GM12878 (cell line): ENCODE data around the gene ZBTB37. TPM values are rescaled to one million over a fixed set of nuclear protein-coding genes. Genes with fewer than 3 reads are reported as not detected.
A peak's percentile ranks its signal among the peaks of the same experiment; 100 is the strongest.

Experiments
- ATAC-seq: fragments of 200-7000 bp; cut with Tn5 transposase; 3 replicates; pipeline ENCODE4 v1.9.1; 2020; ENCODE audit warnings: mild to moderate bottlenecking, moderate library complexity
- BruUV-seq: library from RNA; stranded (reverse); fragments of 400-500 nt; replicated peaks from 2 replicates; lab custom pipeline; 2021; lab: Mats Ljungman, UMichigan
- CTCF ChIA-PET: fragments of 300-600 bp; sonication (Branson Sonifier 250); formaldehyde crosslinking; extraction: SDS; loops from one replicate; lab custom pipeline; 2021; ENCODE audit warnings: inconsistent platforms; lab: Yijun Ruan, JAX
- POLR2A ChIA-PET: fragments of 350-600 bp; formaldehyde crosslinking; extraction: SDS; loops from one replicate; lab custom pipeline; 2021; ENCODE audit warnings: inconsistent platforms; lab: Charles Lee
- RAD21 ChIA-PET: fragments of 300-600 bp; sonication (Branson Sonifier 250); formaldehyde crosslinking; loops from one replicate; lab custom pipeline; 2023; ENCODE audit warnings: antibody characterized with exemption; ENCODE audit not compliant: unreplicated experiment; lab: Charles Lee
- SMC1A ChIA-PET: fragments of 300-600 bp; sonication (Branson Sonifier 250); formaldehyde crosslinking; loops from one replicate; lab custom pipeline; 2023; ENCODE audit not compliant: unreplicated experiment, uncharacterized antibody; lab: Charles Lee
- DNase-seq: peaks from one replicate; pipeline ENCODE4 v3.0.0-alpha.2; 2011; ENCODE audit warnings: low read depth, low spot score
- FAIRE-seq: peaks from 3 replicates; lab custom pipeline; 2011; peaks lifted over from hg19 to GRCh38; lab: Jason Lieb, UNC
- H2AFZ ChIP-seq: 2 replicates; pipeline ENCODE4 v1.6.0; 2011; ENCODE audit warnings: low read depth, low read length, control low read depth; ENCODE audit not compliant: control insufficient read depth
- H3K27ac ChIP-seq: 2 replicates; pipeline ENCODE4 v1.5.1; 2011; ENCODE audit warnings: control low read depth; ENCODE audit not compliant: control insufficient read depth, insufficient read depth
- H3K27me3 ChIP-seq, 2 experiments: replicated peaks in 1 of 2; 2 replicates each; pipeline versions ENCODE4 v1.6.0 to v1.6.1; 2011; ENCODE audit warnings: low read length in 1 of 2; ENCODE audit not compliant: control insufficient read depth in 2 of 2, insufficient read depth in 2 of 2
- H3K36me3 ChIP-seq, 2 experiments: 2 replicates each; pipeline ENCODE4 v1.5.1; 2011; ENCODE audit warnings: low read length in 1 of 2; ENCODE audit not compliant: control insufficient read depth in 2 of 2, insufficient read depth in 2 of 2
- H3K4me1 ChIP-seq: 2 replicates; pipeline ENCODE4 v1.6.1; 2011; ENCODE audit warnings: mild to moderate bottlenecking, low read length, moderate library complexity, mixed read lengths; ENCODE audit not compliant: control insufficient read depth, insufficient read depth
- H3K4me2 ChIP-seq: 2 replicates; pipeline ENCODE4 v1.6.0; 2011; ENCODE audit warnings: control low read depth; ENCODE audit not compliant: control insufficient read depth, insufficient read depth
- H3K4me3 ChIP-seq: fragments of 200-600 bp; sonication (generic); 2 replicates; pipeline ENCODE4 v1.5.1; 2016
- H3K79me2 ChIP-seq: 2 replicates; pipeline ENCODE4 v1.6.0; 2011; ENCODE audit warnings: low read length; ENCODE audit not compliant: control insufficient read depth, insufficient read depth
- H3K9ac ChIP-seq: 2 replicates; pipeline ENCODE4 v1.8.0; 2011; ENCODE audit warnings: low read length, control low read depth, mixed read lengths; ENCODE audit not compliant: control insufficient read depth, insufficient read depth
- H3K9me3 ChIP-seq: replicated peaks from 3 replicates; pipeline ENCODE4 v1.5.1; 2011; ENCODE audit warnings: mild to moderate bottlenecking, low read length; ENCODE audit not compliant: control insufficient read depth, insufficient read depth
- H4K20me1 ChIP-seq: 2 replicates; pipeline ENCODE4 v1.6.0; 2011; ENCODE audit not compliant: control insufficient read depth, insufficient read depth
- CHD1 ChIP-seq: IDR thresholded peaks from 2 replicates; pipeline ENCODE4 v1.6.1; 2012; ENCODE audit warnings: low read depth, low read length, improper control_type of control experiment
- DPF2 ChIP-seq: fragments of 450-650 bp; IDR thresholded peaks from 2 replicates; pipeline ENCODE4 v1.6.1; 2017; ENCODE audit warnings: mild to moderate bottlenecking
- FOXM1 ChIP-seq: IDR thresholded peaks from 2 replicates; pipeline ENCODE4 v1.6.1; 2012; ENCODE audit warnings: low read depth, mild to moderate bottlenecking, inconsistent platforms, low read length, moderate library complexity
- IKZF1 ChIP-seq: fragments of 450-650 bp; conservative IDR thresholded peaks from 2 replicates; pipeline ENCODE4 v1.6.1; 2017; ENCODE audit warnings: antibody characterized with exemption, mild to moderate bottlenecking
- KLF5 ChIP-seq: fragments of 450-650 bp; IDR thresholded peaks from 2 replicates; pipeline ENCODE4 v1.6.1; 2014; ENCODE audit warnings: mild to moderate bottlenecking; ENCODE audit not compliant: partially characterized antibody
- MEF2B ChIP-seq: fragments of 450-650 bp; IDR thresholded peaks from 2 replicates; pipeline ENCODE4 v1.6.1; 2018; ENCODE audit warnings: mild to moderate bottlenecking, moderate library complexity; ENCODE audit not compliant: partially characterized antibody, poor library complexity, severe bottlenecking
- MTA3 ChIP-seq: IDR thresholded peaks from 2 replicates; pipeline ENCODE4 v1.6.1; 2012; ENCODE audit warnings: low read length, inconsistent platforms, borderline replicate concordance
- NFIC ChIP-seq: IDR thresholded peaks from 2 replicates; pipeline ENCODE4 v1.6.1; 2012; ENCODE audit warnings: low read depth, mild to moderate bottlenecking, inconsistent platforms, low read length, moderate library complexity
- NRF1 ChIP-seq: conservative IDR thresholded peaks from 2 replicates; pipeline ENCODE4 v1.6.1; 2011; ENCODE audit warnings: mild to moderate bottlenecking, low read depth, low read length, improper control_type of control experiment
- POLR2A ChIP-seq: IDR thresholded peaks from 2 replicates; pipeline ENCODE4 v1.6.1; 2011; ENCODE audit warnings: low read depth, mild to moderate bottlenecking, low read length
- POLR2AphosphoS2 ChIP-seq: IDR thresholded peaks from 2 replicates; pipeline ENCODE4 v1.6.1; 2011; ENCODE audit warnings: low read depth, mild to moderate bottlenecking, low read length, improper control_type of control experiment, moderate library complexity
- POLR2AphosphoS5 ChIP-seq: IDR thresholded peaks from 2 replicates; pipeline ENCODE4 v1.6.1; 2011; ENCODE audit warnings: mild to moderate bottlenecking, low read length, inconsistent platforms
- RB1 ChIP-seq: fragments of 450-650 bp; formaldehyde crosslinking; IDR thresholded peaks from 2 replicates; pipeline ENCODE4 v1.6.1; 2017; ENCODE audit warnings: mild to moderate bottlenecking, borderline replicate concordance
- SMC3 ChIP-seq: IDR thresholded peaks from 2 replicates; pipeline ENCODE4 v1.6.1; 2011; ENCODE audit warnings: low read length, improper control_type of control experiment, borderline replicate concordance
- SREBF2 ChIP-seq: IDR thresholded peaks from 2 replicates; pipeline ENCODE4 v1.6.1; 2012; ENCODE audit warnings: mild to moderate bottlenecking, low read length
- SUPT20H ChIP-seq: IDR thresholded peaks from 2 replicates; pipeline ENCODE4 v1.6.1; 2011; ENCODE audit warnings: low read depth, mild to moderate bottlenecking, low read length, moderate library complexity, borderline replicate concordance; ENCODE audit not compliant: control insufficient read depth
- TAF1 ChIP-seq: IDR thresholded peaks from 2 replicates; pipeline ENCODE4 v1.6.1; 2011; ENCODE audit warnings: mild to moderate bottlenecking, low read depth, low read length, borderline replicate concordance
- TARDBP ChIP-seq: IDR thresholded peaks from 2 replicates; pipeline ENCODE4 v1.6.1; 2016; ENCODE audit warnings: borderline replicate concordance
- WRNIP1 ChIP-seq: IDR thresholded peaks from 2 replicates; pipeline ENCODE4 v1.6.1; 2011; ENCODE audit warnings: low read depth, low read length, improper control_type of control experiment, borderline replicate concordance
- ZNF207 ChIP-seq: fragments of 450-650 bp; IDR thresholded peaks from 2 replicates; pipeline ENCODE4 v1.6.1; 2014; ENCODE audit warnings: antibody characterized with exemption, mild to moderate bottlenecking, borderline replicate concordance
- in situ Hi-C: fragments of 300-500 bp; cut with MboI; formaldehyde crosslinking; loops from 9 replicates; pipeline ENCODE4 v1.14.3; 2018; ENCODE audit warnings: mixed read lengths
- intact Hi-C: fragments of 100-400 bp; cut with micrococcal nuclease; formaldehyde crosslinking; loops from one replicate; pipeline ENCODE4 v1.14.2; 2022; ENCODE audit not compliant: unreplicated experiment
- polyA plus RNA-seq, 11 experiments: library from polyadenylated mRNA; depleted of rRNA in 4 of 11; unstranded in 6 of 11; stranded (reverse) in 5 of 11; fragments of >200 nt; fragmentation: Nextera tagmentation in 4 of 11; fragmentation: Illumina TruSeq in 1 of 11; extraction: Ambion mirVana in 4 of 11; extraction: Trizol in 1 of 11; gene quantifications; 1 replicate in 1 of 11; 2 replicates in 10 of 11; pipeline versions ENCODE4 v1.2.1 to v1.2.3, GENCODE V29; 2011 to 2016; ENCODE audit warnings: inconsistent platforms in 2 of 11, missing spikeins in 2 of 11, low read depth in 1 of 11
- total RNA-seq, 4 experiments: library from RNA; depleted of rRNA in 3 of 4; stranded (reverse); fragments of >200 nt in 3 of 4; fragmentation: Illumina TruSeq in 1 of 4; extraction: Trizol in 1 of 4; gene quantifications; 2 replicates each; pipeline versions ENCODE4 v1.2.1 to v1.2.3, GENCODE V29; 2013 to 2021
- TF ChIP-seq, protein P1 (sequence below): fragments of 150-350 bp; IDR thresholded peaks from 2 replicates; pipeline ENCODE4 v1.6.1; 2014; ENCODE audit warnings: mild to moderate bottlenecking, low read depth, low read length
- TF ChIP-seq, protein P2 (sequence below): IDR thresholded peaks from 2 replicates; pipeline ENCODE4 v1.6.1; 2011; ENCODE audit warnings: borderline replicate concordance, low read depth, mild to moderate bottlenecking, moderate library complexity, low read length; ENCODE audit not compliant: insufficient read depth, poor library complexity, severe bottlenecking

Gene ZBTB37
- total and polyA plus RNA-seq, 10 of the 15 experiments (the other 5 are each of a cell fraction or from before 2014, with no cell fraction given) = 0.16 to 5.7 (median 1.9) TPM

DNA sequence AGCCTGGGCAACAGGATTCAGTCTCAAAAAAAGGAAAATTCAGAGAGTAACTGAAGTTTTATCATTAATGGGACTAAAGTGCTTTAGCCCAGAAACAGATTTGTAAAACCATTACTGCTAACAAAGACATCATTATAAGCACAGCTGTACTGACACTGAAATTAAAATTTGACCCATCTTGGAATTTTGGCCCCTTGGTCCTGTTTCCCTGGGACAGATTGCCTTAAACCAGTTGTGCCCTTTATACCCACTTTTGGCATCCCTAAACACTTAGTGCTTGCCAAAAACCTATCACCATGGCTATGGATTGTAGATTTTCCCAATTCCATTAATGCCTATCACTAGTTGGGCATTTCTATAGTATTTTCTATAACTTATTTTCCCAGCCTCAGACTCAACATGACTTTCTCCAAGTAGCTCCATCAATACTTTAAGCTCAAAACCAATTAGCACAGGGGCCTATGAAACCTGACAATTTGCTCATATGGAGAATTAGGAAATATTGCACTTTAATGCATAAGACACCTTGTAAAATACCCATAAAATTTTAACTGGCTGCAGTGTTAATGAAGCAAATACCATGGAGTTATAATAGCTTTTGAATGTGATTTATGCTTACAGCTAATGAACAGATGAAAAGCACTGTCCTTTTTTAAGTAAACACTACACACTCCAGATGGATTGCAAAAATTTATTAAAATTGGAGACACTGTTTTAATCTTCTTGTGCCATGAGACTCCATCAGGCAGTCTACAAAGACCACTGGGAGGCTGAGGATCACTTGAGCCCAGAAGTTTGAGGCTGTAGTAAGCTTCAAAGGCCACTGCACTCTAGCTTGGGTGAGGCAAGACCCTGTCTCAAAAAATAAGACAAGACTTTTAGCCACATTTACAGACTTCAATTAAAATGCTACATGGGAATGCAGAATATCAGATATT is 4.7 kb upstream of the ZBTB37 start:
- H4K20me1 ChIP-seq = no peaks in the 10 kb centered on the region
- SMC1A ChIA-PET = interaction anchor here (1.0 to 1.7 kb wide), 6 partner anchors 10 to 155 kb away, joined by 3 to 6 read pairs (median 5); no protein-coding TSS in a partner anchor
- peak overlapping the region; percentile 81 for H3K4me3 ChIP-seq
- peak overlapping the region; percentile 34; the same call in 1 of the 2 replicates for H3K4me2 ChIP-seq
- peaks cover 38% of the 10 kb centered on the region for H3K79me2 ChIP-seq
- intact Hi-C loops (loop anchor here (10.0 kb wide), 2 partner anchors 141 to 351 kb away; no protein-coding TSS in a partner anchor), in situ Hi-C loops (no loop called here)
- H3K9ac ChIP-seq = peak overlapping the region; percentile 7; the same call in 1 of the 2 replicates
- FAIRE-seq (no peak), ATAC-seq (no peak), DNase-seq (no peak)
- no peak overlapping the region for H2AFZ ChIP-seq
- no TSS peak for BruUV-seq
- H3K27me3 ChIP-seq = no peaks in the 10 kb centered on the region
- peaks cover 4% of the 10 kb centered on the region; the same call in 1 of the 2 replicates for H3K4me1 ChIP-seq
- CTCF ChIA-PET = interaction anchor here (1.2 to 3.9 kb wide), 5 partner anchors 38 to 433 kb away, joined by 3 to 15 read pairs (median 4); partner anchors contain the start of genes CENPL and DARS2
- RAD21 ChIA-PET = interaction anchor here (1.2 kb wide), 1 partner anchor 354 kb away, joined by 3 read pairs; no protein-coding TSS in a partner anchor
- H3K9me3 ChIP-seq = no peaks in the 10 kb centered on the region
- H3K27ac ChIP-seq = peak overlapping the region; percentile 25; the same call in 1 of the 2 replicates
- peaks cover 4 to 31% of the 10 kb centered on the region in 2 experiments for H3K36me3 ChIP-seq
- POLR2A ChIA-PET = interaction anchor here (0.5 to 1.7 kb wide), 6 partner anchors 12 to 63 kb away, joined by 3 to 7 read pairs (median 4); partner anchors contain the start of gene DARS2
- TF ChIP-seq RB1 = no peak
- no peak for TF ChIP-seq NRF1
- TF ChIP-seq, protein P1, sequence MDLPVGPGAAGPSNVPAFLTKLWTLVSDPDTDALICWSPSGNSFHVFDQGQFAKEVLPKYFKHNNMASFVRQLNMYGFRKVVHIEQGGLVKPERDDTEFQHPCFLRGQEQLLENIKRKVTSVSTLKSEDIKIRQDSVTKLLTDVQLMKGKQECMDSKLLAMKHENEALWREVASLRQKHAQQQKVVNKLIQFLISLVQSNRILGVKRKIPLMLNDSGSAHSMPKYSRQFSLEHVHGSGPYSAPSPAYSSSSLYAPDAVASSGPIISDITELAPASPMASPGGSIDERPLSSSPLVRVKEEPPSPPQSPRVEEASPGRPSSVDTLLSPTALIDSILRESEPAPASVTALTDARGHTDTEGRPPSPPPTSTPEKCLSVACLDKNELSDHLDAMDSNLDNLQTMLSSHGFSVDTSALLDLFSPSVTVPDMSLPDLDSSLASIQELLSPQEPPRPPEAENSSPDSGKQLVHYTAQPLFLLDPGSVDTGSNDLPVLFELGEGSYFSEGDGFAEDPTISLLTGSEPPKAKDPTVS = no peak
- no peak for TF ChIP-seq SREBF2
- TF ChIP-seq TARDBP = no peak
- no peak for TF ChIP-seq ZNF207
- no peak for TF ChIP-seq KLF5
- TF ChIP-seq CHD1 = no peak
- TF ChIP-seq POLR2A = peak; percentile 30; the same call in 1 of the 2 replicates
- TF ChIP-seq FOXM1 = no peak; the same call in 1 of the 2 replicates
- no peak for TF ChIP-seq DPF2
- no peak for TF ChIP-seq WRNIP1
- 0 out of 2 replicates have a peak, but pooled peaks have one; percentile 27 for TF ChIP-seq MTA3
- TF ChIP-seq, protein P2, sequence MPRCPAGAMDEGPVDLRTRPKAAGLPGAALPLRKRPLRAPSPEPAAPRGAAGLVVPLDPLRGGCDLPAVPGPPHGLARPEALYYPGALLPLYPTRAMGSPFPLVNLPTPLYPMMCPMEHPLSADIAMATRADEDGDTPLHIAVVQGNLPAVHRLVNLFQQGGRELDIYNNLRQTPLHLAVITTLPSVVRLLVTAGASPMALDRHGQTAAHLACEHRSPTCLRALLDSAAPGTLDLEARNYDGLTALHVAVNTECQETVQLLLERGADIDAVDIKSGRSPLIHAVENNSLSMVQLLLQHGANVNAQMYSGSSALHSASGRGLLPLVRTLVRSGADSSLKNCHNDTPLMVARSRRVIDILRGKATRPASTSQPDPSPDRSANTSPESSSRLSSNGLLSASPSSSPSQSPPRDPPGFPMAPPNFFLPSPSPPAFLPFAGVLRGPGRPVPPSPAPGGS = peak; percentile 39
- TF ChIP-seq IKZF1 = no peak
- TF ChIP-seq NFIC = no peak; the same call in 1 of the 2 replicates
- no peak for TF ChIP-seq SMC3
- peak; percentile 48; the same call in 1 of the 2 replicates for TF ChIP-seq POLR2AphosphoS5
- no peak for TF ChIP-seq SUPT20H
- TF ChIP-seq POLR2AphosphoS2 = 0 out of 2 replicates have a peak, but pooled peaks have one; percentile 57
- TF ChIP-seq TAF1 = no peak
- TF ChIP-seq MEF2B = no peak
